IMR-90 (cell line): Measurements from ENCODE around the gene MYBPHL. TPM values are rescaled to one million over a fixed set of nuclear protein-coding genes. Genes with fewer than 3 reads are reported as not detected.

Experiments used
- ATAC-seq: fragments of 200-7000 bp; cut with Tn5 transposase; 2 replicates; pipeline ENCODE4 v1.9.1; 2020; ENCODE audit warnings: low read depth, mild to moderate bottlenecking, moderate library complexity
- BruUV-seq: library from RNA; stranded (reverse); fragments of 400-500 nt; replicated peaks from 2 replicates; lab custom pipeline; 2021; lab: Mats Ljungman, UMichigan
- CTCF ChIA-PET: fragments of 300-600 bp; formaldehyde crosslinking; extraction: SDS; loops from one replicate; lab custom pipeline; 2021; ENCODE audit warnings: antibody characterized with exemption; lab: Yijun Ruan, JAX
- POLR2A ChIA-PET: fragments of 300-600 bp; sonication (Branson Sonifier 250); formaldehyde crosslinking; loops from one replicate; lab custom pipeline; 2022; ENCODE audit warnings: antibody characterized with exemption; ENCODE audit not compliant: unreplicated experiment; lab: Charles Lee
- DNase-seq: peaks from one replicate; pipeline ENCODE4 v3.0.0; 2013
- H2AFZ ChIP-seq: replicated peaks from 2 replicates; pipeline ENCODE3; 2013; ENCODE audit warnings: low read length, mild to moderate bottlenecking; ENCODE audit not compliant: poor library complexity
- H2AK5ac ChIP-seq: 2 replicates; pipeline ENCODE4 v1.6.1; 2013; ENCODE audit warnings: low read depth, low read length, inconsistent platforms
- H2AK9ac ChIP-seq: replicated peaks from 2 replicates; pipeline ENCODE3; 2013; ENCODE audit warnings: mild to moderate bottlenecking, low read depth, low read length, moderate library complexity; ENCODE audit not compliant: poor library complexity
- H2BK120ac ChIP-seq: 2 replicates; pipeline ENCODE4 v1.6.1; 2013; ENCODE audit warnings: low read depth, low read length, inconsistent platforms
- H2BK15ac ChIP-seq: 3 replicates; pipeline ENCODE4 v1.6.1; 2013; ENCODE audit warnings: low read depth, low read length, inconsistent platforms
- H2BK20ac ChIP-seq: 2 replicates; pipeline ENCODE4 v1.6.1; 2013; ENCODE audit warnings: low read depth, mild to moderate bottlenecking, inconsistent platforms, low read length, moderate library complexity
- H2BK5ac ChIP-seq: 2 replicates; pipeline ENCODE4 v1.6.1; 2013; ENCODE audit warnings: mild to moderate bottlenecking, low read depth, low read length, inconsistent platforms; ENCODE audit not compliant: poor library complexity, severe bottlenecking
- H3K14ac ChIP-seq: replicated peaks from 2 replicates; pipeline ENCODE4 v1.6.1; 2013; ENCODE audit warnings: low read depth, low read length, inconsistent platforms
- H3K18ac ChIP-seq: 2 replicates; pipeline ENCODE4 v1.6.1; 2013; ENCODE audit warnings: low read depth, low read length, control low read depth
- H3K23ac ChIP-seq: 2 replicates; pipeline ENCODE4 v1.6.1; 2013; ENCODE audit warnings: low read depth, low read length, inconsistent platforms
- H3K27ac ChIP-seq: 2 replicates; pipeline ENCODE4 v1.5.1; 2013; ENCODE audit warnings: mild to moderate bottlenecking, control low read depth, low read length; ENCODE audit not compliant: insufficient read depth
- H3K27me3 ChIP-seq: 2 replicates; pipeline ENCODE4 v1.6.1; 2013; ENCODE audit warnings: low read length; ENCODE audit not compliant: control insufficient read depth, insufficient read depth
- H3K36me3 ChIP-seq: 2 replicates; pipeline ENCODE4 v1.6.1; 2013; ENCODE audit warnings: low read length, mixed read lengths; ENCODE audit not compliant: control insufficient read depth, insufficient read depth
- H3K4ac ChIP-seq: 2 replicates; pipeline ENCODE4 v1.6.1; 2013; ENCODE audit warnings: low read depth, low read length, inconsistent platforms
- H3K4me1 ChIP-seq: 2 replicates; pipeline ENCODE4 v1.6.1; 2013; ENCODE audit warnings: low read length, mixed read lengths; ENCODE audit not compliant: control insufficient read depth, insufficient read depth
- H3K4me2 ChIP-seq: 2 replicates; pipeline ENCODE4 v1.6.1; 2013; ENCODE audit warnings: low read depth, mild to moderate bottlenecking, control low read depth, low read length, moderate library complexity
- H3K4me3 ChIP-seq: 2 replicates; pipeline ENCODE4 v1.5.1; 2013; ENCODE audit warnings: low read depth, mild to moderate bottlenecking, control low read depth, low read length, moderate library complexity; ENCODE audit not compliant: insufficient read depth
- H3K56ac ChIP-seq: 2 replicates; pipeline ENCODE4 v1.6.1; 2013; ENCODE audit warnings: low read length, inconsistent platforms; ENCODE audit not compliant: insufficient read depth; ENCODE audit errors: extremely low read depth
- H3K79me1 ChIP-seq, 2 experiments: 2 replicates each; pipeline ENCODE4 v1.6.1; 2013; ENCODE audit warnings: low read length in 2 of 2, inconsistent platforms in 1 of 2, low read depth in 1 of 2
- H3K9ac ChIP-seq: 2 replicates; pipeline ENCODE4 v1.6.1; 2013; ENCODE audit warnings: low read depth, low read length, control low read depth
- H3K9me1 ChIP-seq: 2 replicates; pipeline ENCODE4 v1.6.1; 2013; ENCODE audit warnings: low read length, inconsistent platforms; ENCODE audit not compliant: insufficient read depth
- H3K9me3 ChIP-seq: 2 replicates; pipeline ENCODE4 v1.6.1; 2013; ENCODE audit warnings: low read length; ENCODE audit not compliant: control insufficient read depth, insufficient read depth
- H4K20me1 ChIP-seq: 2 replicates; pipeline ENCODE4 v1.6.1; 2013; ENCODE audit warnings: low read length, inconsistent platforms; ENCODE audit not compliant: insufficient read depth
- H4K5ac ChIP-seq: 2 replicates; pipeline ENCODE4 v1.6.1; 2013; ENCODE audit warnings: mild to moderate bottlenecking, low read depth, low read length, control low read depth
- H4K8ac ChIP-seq, 2 experiments: 2 replicates each; pipeline ENCODE4 v1.6.1; 2013; ENCODE audit warnings: low read depth in 2 of 2, low read length in 2 of 2, control low read depth in 1 of 2, inconsistent platforms in 1 of 2
- H4K91ac ChIP-seq: 2 replicates; pipeline ENCODE4 v1.6.1; 2013; ENCODE audit warnings: low read depth, low read length, inconsistent platforms; ENCODE audit not compliant: insufficient read depth
- MAFK ChIP-seq: IDR thresholded peaks from 2 replicates; pipeline ENCODE4 v1.6.1; 2012; ENCODE audit warnings: low read depth, low read length, improper control_type of control experiment
- RAD21 ChIP-seq: IDR thresholded peaks from 2 replicates; pipeline ENCODE4 v1.6.1; 2012; ENCODE audit warnings: low read length, improper control_type of control experiment
- WGBS, 2 experiments: methylation state at CpG; one replicate each; pipeline versions ENCODE4 v1.1.5 to v1.1.7; 2013; ENCODE audit warnings: missing lambda C conversion rate in 2 of 2; ENCODE audit not compliant: insufficient read length in 1 of 2; ENCODE audit errors: extremely low coverage in 2 of 2; 5-methylcytosine and 5-hydroxymethylcytosine counted together
- dilution Hi-C: fragments of 300-500 bp; cut with HindIII; formaldehyde crosslinking; loops from one replicate; pipeline ENCODE4 v1.14.3; 2018; ENCODE audit warnings: low sequenced_read_pairs; ENCODE audit not compliant: unreplicated experiment
- in situ Hi-C: fragments of 300-500 bp; cut with MboI; formaldehyde crosslinking; loops from 3 replicates; pipeline ENCODE4 v1.14.3; 2019; ENCODE audit warnings: low sequenced_read_pairs, inconsistent platforms, mixed read lengths
- intact Hi-C: fragments of 100-400 bp; cut with micrococcal nuclease; formaldehyde crosslinking; loops from 2 replicates; pipeline ENCODE4 v1.10.0; 2022
- polyA plus RNA-seq, 3 experiments: library from polyadenylated mRNA; depleted of rRNA; stranded (reverse); fragments of >200 nt; gene quantifications; 2 replicates each; pipeline ENCODE4 v1.2.3, GENCODE V29; 2012; ENCODE audit warnings: low replicate concordance in 1 of 3
- total RNA-seq: library from RNA; depleted of rRNA; stranded (reverse); fragments of >200 nt; gene quantifications from 2 replicates; pipeline ENCODE4 v1.2.3, GENCODE V29; 2012

The MYBPHL gene
- total and polyA plus RNA-seq, 2 of the 4 experiments (the other 2 are of a cell fraction): 0.07 TPM; not detected in 1

- Histone ChIP-seq H4K20me1 (no peaks in the 10 kb centered on the region), H2BK20ac (no peak overlapping the region), H3K4me3 (no peak overlapping the region), H3K4ac (no peak overlapping the region), H3K36me3 (peaks cover 33% of the 10 kb centered on the region), H3K56ac (no peak overlapping the region), H3K18ac (no peak overlapping the region), H3K27ac (no peak overlapping the region), H3K4me1 (no peaks in the 10 kb centered on the region), H3K9ac (no peak overlapping the region), H2BK15ac (no peak overlapping the region), H3K4me2 (no peak overlapping the region), H3K79me1 (no peaks in the 10 kb centered on the region), H4K5ac (no peak overlapping the region), H3K9me1 (peaks cover 2% of the 10 kb centered on the region; the same call in 1 of the 2 replicates), H2BK5ac (no peak overlapping the region), H4K8ac (no peak overlapping the region), H4K91ac (no peak overlapping the region), H3K14ac (no peak overlapping the region), H2AK5ac (no peak overlapping the region), H3K27me3 (no peaks in the 10 kb centered on the region), H2AFZ (no peak overlapping the region), H3K9me3 (no peaks in the 10 kb centered on the region), H2AK9ac (no peak overlapping the region), H2BK120ac (no peak overlapping the region), H3K23ac (no peak overlapping the region)
- no TSS peak for BruUV-seq
- intact Hi-C loops: no loop called here
- WGBS, 2 experiments: no CpG with 5 or more reads among the region's 9 CpGs
- ChIA-PET POLR2A (no interaction called here), CTCF (interaction anchor here (0.9 kb wide), 1 partner anchor 11 kb away, joined by 3 read pairs; no protein-coding TSS in a partner anchor)
- no peak for ATAC-seq
- in situ Hi-C loops: no loop called here
- no peak for DNase-seq
- TF ChIP-seq MAFK: peak; percentile 52
- TF ChIP-seq RAD21: no peak
- dilution Hi-C loops: loop anchor here (25.0 kb wide), 1 partner anchor 130 kb away; the partner anchor contains the start of gene SARS1
These were observed 35.4 kb upstream of the MYBPHL start for GRCh38 chr1:109341944-109342930.
